Anterior cingulate cortex (tissue), 58 donors: ENCODE results near the gene RACK1.

Source experiments
- DNase-seq, 58 donors: peaks; one replicate each; lab custom pipeline; 2025; lab: John Stamatoyannopoulos, UW

The RACK1 gene

DNA sequence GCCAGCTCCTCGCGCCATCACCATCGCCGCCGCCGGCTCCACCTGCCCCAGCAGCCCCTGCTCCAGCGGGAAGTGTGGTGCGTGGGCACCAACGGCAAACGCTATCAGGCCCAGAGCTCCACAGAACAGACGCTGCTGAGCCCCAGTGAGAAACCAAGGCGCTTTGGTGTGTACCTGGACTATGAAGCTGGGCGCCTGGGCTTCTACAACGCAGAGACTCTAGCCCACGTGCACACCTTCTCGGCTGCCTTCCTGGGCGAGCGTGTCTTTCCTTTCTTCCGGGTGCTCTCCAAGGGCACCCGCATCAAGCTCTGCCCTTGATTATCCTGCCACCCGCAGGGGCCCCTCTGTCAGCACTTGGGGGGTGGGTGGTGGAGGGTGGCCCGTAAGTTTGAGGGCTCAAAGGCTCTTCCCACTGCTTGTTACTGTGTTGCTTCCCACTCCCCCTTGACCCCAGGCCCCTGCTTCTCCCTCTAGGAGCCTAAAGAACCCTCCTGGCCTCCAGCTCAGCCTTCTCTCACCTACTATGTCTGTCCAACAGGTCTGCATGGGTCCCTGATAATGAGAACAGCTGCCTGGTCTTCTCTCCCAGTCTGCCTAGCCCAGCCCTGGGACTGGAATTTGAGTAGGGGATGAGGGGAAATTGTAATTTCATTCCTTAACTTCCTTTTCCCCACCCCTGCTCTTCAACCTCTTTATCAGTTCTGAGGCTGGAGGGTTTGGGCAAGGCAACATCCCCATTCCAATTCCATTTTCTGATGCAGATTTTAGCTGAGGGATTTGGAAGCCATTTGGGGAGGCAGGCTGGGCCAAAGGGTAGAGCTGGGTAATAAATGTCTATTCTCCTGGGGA is 9.0 kb downstream of the RACK1 start:
- DNase-seq, result no peak

DNA sequence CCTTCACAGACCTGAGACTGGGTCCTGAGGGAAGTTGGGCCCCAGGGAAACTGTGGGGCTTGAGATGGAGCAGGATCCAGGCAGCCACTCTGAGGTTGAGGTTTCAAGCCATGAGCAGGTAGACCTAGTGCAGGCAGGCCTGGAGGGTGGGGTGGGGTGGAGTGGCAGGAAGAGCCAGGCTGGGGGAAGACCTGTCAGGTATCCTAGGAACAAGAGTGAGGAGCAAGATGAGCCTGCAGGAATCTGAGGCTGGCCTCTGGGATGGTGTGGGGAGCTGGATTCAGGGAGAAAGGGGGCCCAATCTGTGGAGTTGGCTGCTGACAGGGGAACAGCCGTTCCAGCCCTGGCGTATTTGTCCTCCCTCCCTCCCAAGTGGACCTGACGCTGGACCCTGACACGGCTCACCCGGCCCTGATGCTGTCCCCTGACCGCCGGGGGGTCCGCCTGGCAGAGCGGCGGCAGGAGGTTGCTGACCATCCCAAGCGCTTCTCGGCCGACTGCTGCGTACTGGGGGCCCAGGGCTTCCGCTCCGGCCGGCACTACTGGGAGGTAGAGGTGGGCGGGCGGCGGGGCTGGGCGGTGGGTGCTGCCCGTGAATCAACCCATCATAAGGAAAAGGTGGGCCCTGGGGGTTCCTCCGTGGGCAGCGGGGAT is 9.8 kb downstream of the RACK1 start:
- no peak for DNase-seq

DNA sequence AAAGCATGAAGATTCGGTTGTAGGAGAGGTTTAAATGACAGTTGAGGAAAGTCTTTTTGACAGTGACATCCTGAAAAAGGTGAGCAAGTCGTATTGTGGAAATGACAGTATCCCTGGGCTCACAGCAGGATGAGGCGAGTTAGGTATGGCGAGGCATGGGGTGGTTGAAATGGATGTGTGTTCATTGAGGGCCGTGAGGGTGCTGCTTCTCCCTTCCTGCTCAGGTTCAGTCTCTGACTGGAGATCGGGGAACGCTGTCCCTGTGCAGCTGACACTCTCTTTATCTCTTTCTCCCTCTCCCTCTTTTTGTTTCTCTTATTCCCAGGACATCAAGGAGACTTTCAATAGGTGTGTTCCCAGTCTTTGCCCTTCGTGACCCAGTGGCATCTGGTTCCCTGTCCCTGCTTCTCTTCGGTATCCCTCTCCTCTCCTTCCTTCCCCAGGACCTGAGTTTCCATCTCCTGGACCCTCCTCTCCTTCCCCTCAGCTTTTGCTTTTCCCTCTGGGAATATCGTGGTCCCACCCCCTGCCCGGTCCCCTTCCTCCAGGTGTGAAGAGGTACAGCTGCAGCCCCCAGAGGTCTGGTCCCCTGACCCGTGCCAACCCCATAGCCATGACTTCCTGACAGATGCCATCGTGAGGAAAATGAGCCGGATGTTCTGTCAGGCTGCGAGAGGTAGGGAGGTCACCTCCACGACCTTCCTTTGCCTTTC is 10.5 kb downstream of the RACK1 start:
- no peak for DNase-seq

DNA sequence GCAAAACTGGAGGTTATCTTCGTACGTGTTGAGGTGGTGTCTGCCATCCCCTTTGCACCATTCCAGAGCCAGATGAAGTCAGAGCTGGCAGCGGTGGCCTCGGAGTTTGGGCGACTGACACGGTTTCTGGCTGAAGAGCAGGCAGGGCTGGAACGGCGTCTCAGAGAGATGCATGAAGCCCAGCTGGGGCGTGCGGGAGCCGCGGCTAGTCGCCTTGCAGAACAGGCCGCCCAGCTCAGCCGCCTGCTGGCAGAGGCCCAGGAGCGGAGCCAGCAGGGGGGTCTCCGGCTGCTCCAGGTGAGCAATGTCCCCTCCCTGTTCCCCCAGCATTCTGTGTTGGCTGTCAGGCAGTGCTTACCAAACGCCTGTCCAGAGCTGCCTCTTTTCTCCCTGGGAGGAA is 11.1 kb downstream of the RACK1 start:
- DNase-seq, result no peak

DNA sequence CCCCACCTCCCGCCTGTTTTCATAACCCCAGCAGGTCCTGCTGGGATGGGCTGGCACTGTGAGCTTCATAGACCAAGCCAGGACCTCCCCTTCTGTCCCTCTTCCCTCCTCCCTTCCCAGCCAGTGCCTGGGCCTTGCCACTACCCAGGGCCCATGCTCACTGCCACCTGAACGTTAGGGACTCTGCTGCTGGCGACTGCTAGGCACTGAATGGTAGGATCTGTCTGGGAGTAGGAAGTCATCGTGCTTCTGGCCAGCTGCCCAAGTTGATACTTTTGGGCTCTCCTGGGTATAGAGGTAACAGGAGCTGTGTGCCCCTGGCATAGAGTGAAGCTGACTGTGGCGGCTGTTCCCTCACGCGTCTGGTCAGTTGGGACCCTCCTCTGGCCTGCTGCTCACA is 12.3 kb downstream of the RACK1 start:
- DNase-seq, result no peak

DNA sequence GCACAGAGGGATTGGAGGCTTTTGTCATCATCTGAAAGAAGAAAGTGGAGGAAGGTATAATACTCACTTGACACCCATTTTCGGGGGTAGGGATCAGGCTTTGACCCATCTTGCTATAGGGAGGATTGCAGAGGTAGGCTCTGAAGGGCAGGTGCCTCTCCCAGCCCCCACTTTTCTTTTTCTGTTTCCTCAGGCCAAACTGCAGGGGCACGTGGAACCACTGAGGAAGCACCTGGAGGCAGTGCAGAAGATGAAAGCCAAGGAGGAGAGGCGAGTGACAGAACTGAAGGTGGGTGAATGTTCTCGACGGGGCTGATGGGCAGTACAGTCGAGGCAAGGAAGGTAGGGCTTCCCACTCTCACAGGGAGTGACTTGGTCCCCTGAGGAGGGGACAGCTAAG is 13.2 kb downstream of the RACK1 start:
- DNase-seq, result no peak

DNA sequence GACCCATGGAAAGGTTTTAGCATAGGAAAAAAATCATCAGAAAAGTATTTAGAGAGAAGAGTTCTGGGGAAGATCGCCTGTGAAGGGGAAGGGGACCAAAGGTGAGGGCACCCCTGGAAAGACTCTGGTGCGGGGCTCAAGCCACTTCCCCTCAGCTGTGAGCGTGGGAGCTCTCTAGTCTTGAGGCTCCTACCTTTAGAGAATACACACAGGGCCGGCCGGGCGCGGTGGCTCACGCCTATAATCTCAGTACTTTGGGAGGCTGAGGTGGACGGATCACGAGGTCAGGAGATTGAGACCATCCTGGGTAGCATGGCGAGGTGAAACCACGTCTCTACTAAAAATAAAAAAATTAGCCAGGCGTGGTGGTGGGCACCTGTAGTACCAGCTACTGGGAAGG is 13.7 kb downstream of the RACK1 start:
- no peak for DNase-seq

DNA sequence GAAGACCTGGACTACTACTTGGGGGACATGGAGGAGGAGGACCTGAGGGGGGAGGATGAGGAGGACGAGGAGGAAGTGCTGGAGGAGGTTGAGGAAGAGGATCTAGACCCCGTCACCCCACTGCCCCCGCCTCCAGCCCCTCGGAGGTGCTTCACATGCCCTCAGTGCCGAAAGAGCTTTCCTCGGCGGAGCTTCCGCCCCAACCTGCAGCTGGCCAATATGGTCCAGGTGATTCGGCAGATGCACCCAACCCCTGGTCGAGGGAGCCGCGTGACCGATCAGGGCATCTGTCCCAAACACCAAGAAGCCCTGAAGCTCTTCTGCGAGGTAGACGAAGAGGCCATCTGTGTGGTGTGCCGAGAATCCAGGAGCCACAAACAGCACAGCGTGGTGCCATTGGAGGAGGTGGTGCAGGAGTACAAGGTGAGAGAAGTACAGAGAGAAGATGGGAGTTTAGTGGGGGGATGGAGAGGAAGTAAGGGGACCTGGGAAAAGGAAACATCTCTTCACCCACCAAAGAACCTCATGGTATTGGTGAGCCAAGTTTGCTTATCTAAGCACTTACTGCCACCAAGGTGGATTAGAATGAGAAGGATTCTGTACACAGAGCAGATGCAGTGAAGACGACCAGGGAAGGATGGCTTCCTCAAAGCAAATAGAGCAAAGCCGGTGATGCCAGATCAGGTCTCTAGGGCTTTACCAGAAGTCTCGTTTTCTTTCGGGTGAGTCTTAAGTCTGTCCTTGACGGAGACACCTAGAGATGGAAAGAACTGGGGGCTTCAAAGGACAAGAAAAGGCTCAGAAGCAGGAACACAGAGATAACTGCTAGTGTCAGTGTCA is 19.1 kb downstream of the RACK1 start:
- no peak for DNase-seq

DNA sequence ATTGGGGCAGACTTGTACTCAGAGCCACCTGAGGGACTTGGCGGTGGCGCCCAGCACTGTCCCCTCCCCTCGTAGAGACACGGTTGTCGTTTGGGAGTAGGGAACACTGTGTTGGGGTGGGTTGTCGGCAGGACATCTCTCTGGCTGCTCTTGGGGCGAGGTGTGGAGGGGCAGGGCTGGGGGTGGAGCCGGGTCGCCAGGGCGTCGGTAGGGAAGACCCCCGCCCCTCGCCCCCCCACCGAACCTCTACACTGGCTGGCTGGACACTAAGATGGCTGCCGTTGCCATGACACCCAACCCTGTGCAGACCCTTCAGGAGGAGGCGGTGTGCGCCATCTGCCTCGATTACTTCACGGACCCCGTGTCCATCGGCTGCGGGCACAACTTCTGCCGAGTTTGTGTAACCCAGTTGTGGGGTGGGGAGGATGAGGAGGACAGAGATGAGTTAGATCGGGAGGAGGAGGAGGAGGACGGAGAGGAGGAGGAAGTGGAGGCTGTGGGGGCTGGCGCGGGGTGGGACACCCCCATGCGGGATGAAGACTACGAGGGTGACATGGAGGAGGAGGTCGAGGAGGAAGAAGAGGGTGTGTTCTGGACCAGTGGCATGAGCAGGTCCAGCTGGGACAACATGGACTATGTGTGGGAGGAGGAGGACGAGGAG is 19.8 kb downstream of the RACK1 start:
- no peak for DNase-seq

DNA sequence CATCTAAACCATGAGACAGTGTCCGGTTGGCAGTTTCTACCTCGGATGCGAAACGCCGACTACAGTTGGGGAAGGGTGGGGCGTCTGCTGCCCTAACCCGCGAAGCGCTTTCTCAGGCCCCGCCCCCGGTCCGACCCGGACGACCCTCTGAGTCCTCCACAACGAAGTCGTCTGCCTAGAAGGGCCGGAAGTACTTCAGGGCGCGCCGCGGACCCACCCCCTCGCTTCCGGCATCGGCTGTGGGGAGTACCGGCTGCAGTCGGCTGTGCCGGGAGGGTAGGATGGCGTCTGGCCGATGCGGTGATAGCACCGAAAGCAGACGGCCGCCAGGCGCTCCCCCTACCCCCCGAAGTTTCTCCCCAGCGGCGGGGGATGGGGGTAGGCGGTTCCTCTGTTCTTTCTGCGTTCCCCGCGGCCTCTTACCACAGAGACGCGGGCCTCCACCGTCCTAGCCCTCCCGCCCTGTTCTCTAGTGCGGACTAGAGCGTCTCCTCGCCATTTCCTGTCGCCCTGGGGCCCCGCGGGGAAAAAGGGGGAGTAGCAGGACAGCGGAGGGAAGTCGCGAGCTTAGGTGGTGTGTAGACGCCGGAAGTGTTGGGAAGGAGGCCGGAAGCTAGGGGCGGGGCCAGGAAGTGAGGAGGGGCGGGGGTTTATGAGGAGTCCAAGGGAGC is 20.5 kb downstream of the RACK1 start, which contains the start of gene TRIM41:
Gene TRIM41, plus strand, starts transcription at position 224 of the 671 bp plus-strand sequence. CDS start 719 bp downstream, outside the sequence.
- DNase-seq, result no peak

DNA sequence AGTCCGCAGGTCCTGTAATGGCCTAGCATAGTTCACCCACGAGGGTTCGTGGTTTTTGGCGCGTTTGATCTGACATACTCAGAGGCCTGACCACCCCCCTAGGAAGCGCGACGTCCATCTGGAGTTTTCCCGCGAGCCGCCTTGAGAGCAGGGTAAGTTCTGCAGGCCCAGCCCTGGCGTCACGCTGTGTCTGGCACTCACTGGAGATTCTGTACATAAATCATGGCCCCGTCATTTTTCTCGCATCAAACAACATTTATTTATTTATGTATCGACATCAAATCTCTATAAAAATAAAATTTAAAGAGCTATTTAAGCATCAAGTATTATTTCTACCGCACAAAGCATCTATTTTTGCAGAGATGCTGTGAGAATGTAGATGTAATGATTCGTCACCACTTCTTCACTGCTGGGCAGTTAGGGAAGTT is 21.1 kb downstream of the RACK1 start:
- no peak for DNase-seq

DNA sequence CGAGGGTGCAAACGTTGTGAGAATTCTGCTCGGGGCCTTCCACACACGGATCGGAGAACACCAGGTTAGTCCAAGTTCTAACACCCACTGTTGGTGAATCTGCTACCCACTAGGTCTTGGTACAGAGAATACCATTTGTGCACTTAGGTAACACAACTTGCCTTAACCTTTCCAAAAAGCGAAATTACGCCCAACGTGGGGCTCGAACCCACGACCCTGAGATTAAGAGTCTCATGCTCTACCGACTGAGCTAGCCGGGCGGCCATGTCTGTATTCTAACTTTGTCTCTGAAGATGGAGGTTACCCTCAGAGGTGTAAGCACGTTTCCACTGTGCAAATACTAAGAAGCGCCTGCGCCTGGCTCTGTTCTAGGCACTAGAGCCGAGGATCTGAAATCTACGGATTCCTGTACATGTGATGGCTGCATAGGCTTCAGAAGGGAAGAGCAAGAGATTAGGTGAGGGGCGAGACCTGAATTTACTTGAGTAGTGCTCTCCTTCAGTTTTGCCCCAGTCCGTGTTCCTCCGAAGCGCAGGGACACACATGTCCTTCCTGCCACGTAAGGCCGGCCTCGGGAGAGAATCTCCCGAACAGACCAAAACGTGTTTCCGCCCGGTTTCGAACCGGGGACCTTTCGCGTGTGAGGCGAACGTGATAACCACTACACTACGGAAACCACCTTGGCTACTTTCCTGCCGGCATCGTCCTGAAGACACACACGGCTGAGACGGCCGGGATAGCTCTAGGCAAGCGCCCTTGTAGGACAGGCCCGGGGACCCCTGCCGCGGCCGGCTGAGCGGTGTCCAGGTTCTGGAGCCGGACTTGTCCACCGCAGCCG is 21.7 kb downstream of the RACK1 start:
- no peak for DNase-seq

DNA sequence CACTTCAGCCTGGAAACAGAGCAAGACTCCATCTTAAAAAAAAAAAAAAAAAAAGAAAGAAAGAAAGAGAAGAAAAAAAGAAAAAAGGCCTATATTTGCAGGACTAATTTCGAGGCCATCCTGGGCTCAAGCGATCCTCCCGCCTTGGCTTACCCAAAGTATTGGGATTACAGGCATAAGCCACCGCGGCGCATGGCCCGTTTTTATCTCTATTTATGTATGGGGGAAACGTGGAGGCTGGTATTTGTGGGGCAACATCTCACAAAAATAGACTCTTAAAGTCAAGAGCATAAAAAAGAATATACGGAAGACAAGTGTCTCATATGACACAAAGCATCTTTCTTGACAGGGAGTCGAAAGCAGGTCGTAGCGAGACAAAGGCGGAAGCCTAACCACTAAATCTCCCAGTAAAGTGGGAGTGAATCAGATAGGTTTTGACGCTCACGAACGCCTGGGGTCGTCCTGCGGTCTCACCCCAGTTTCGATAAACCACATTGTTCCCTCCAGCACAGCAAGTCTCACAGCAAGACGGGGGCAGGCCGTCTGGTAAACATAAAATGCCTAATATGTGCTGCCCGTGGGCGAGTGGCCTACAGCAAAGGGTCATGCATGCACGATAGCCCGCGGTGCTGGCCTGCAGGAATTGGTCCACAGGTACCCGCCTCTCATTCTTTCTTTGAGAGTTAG is 22.5 kb downstream of the RACK1 start:
- DNase-seq, result no peak

DNA sequence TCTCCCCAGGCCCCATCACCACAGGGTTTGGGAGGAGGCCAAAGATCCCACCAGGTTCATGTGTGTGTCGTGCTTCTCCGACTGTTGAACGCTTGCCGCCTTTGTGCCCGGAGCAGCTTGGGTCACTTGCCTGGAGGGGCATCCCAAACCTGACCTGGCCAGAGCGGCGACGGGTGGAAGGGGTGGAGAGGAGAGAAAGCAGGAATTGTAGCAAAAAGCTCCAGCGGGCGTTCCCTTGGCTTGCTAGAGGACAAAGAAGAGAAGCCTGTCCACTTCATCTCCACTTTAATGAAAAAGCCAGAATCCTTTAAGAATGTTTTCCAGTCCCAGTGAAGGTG is 23.6 kb downstream of the RACK1 start:
- DNase-seq, result no peak

DNA sequence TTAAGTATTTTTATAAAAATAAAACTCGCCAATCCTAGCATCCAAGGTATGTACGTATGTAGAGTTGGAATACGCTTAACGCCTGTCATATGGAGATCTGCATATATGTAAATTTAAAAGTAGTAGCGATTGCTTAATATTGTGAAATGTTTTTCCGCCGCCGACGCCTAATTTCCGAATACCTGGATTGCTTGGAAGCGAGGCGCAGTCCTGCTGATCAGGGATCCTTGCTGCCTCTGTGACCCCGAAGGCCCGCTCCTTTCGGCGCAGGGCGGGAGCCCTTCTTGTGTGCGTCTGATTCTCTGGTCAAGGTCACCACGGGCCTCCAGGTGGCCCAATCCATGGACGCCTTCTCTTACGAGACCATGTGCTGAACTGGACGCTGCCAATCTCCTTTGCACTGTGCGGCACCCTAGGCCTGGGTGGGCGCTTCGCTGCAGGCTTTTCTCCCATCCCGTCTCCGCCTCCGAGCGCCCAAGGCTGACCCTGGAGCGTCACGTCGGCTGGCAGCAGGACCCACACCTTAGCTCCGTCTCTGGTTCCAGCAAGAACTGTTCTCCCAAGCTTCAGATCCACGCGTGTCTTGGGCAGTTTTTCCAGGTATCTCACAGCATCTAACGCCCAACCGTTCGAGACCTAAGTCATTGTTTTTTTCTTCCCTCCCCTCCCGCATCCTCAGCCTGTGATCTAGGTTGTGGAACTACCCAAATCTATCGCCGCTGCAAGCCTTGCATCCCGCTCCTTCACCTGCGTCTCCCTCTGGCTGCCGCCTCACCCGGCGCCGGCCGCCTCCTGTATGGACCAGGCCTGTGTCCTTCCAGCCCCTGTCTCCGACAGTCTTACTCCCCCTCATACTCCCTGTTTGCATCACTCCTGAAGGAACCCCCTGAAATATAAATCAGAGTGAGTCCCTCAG is 24.2 kb downstream of the RACK1 start:
- no peak for DNase-seq

DNA sequence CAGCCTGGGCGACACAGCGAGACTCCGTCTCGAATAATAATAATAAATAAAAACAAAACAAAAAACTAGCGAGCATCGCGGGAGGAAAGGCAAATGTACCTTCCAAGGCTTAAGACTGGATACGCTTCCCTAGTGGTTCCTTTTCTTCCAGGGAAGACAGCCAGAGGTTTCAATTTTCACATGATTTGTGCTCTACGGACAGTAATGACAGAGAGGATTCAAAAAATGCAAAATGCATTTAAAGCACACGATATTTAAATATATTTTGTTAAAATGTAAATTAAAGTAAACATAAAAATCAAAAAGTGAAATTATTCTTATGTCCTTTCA is 24.9 kb downstream of the RACK1 start:
- no peak for DNase-seq

DNA sequence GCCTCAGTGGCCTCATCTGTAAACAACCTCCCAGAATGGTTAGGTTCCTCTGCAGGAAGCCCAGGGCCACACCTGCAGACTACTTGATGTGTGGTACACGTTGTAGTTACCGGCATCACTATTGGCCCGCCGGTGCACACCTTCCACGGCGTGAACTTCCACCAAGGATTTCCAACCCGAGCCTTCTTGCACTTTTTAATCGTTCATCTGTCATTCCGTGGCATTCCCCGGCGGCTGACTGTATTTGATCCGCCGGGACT is 26.0 kb downstream of the RACK1 start:
- DNase-seq, result no peak
